ELF-1 (cell line): ENCODE data around the gene SRGN.

ENCODE experiments used
- DNase-seq: peaks from one replicate; pipeline ENCODE4 v3.0.0-alpha.2; 2016; ENCODE audit warnings: low read depth, low spot score

Gene SRGN

DNA sequence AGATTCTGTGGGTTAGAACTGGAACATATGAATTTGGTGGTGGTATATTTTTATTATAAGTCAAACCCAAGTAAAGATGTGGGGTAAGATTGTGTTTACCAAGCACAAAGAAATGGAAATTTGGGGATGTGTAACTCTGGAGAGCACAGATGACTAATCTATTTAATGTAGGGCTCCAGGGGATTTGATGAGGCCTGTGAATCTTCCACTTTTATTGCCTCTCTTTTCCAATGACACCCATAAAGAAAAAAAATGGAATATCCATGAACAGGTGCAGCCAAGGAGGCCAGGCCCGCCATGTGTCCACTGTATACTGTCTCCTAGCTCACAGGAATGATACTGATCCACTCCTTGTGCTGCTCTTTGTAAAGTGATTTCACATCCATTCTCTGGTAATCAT, 2.8 kb downstream of the SRGN start:
- DNase-seq = no peak

DNA sequence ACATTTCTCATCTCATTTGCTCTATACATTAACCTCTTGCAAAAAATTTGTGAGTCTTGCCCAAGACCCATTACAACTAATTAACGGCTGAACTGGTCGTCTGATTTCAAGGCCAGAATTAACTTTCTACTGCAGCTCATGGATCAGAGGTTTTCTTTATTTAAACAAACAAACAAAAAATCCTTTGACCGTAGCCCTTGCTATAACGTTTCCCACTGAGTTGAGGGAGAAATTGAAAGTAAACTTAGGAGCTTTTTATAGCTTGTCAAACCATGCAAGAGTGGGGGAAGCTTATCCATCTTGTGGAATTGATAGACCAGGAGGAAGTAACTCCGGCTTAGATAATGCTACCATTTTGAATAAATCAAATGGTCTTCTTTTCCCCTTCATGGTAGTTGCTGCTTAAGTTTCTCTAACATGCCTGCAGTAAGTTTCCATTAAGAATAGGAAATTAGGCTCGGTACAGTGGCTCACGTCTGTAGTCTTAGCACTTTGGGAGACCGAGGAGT, 3.3 kb downstream of the SRGN start:
- DNase-seq = no peak

DNA sequence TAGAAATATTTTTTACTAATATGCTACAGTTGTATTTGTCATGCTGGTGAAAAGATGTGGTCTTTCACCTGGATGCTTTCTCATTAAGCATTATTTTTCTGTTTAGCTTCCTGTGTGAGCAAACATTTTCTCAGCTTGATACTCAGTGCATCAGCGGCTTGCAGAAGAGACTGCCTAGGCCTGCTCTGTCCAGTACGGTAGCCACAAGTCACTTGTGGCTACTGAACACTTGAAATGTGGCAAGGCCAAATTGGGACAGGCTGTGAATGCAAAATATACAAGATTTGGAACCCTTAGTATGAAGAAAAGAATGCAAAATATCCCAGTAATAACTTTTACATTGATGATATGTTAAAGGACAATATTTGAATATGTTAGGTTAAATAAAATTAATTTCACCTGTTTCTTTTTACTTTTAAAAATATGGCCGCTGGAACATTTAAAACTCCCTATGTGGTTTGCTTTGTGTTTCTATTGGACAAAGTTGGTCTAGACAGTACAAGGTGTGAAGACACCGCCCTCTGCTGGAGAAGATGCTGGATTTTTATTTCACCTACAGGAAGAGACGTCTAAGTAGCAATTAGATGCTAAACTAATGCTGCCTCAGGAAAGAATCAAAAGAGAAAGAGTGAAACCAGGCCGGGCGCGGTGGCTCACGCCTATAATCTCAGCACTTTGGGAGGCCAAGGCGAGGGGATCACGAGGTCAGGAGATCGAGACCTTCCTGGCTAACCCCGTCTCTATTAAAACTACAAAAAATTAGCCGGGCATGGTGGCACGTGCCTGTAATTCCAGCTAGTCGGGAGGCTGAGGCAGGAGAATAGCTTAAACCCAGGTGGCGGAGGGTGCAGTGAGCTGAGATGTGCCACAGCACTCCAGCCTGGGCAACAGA, 5.3 kb downstream of the SRGN start:
- peak; percentile 85 for DNase-seq

DNA sequence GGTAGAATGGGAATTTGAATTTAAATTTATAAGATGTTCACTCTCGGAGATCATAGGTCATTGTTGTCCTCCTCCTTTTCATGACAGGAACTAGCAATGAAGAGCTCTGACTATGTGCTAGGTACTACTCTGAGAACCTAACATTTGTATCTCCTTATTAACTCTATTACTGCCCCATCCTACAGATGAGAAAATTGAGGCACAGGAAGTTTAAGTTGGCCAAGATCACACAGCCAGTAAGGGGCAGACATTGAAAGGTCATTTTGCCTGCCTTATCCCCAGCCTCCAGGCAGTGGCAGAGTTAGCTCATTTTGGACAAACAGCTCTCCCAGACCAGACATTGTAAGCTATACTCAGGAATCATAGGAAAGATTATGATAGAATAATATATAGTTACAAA, 6.0 kb downstream of the SRGN start:
- no peak for DNase-seq

GRCh38 chr10:69096045-69096444, 8.1 kb downstream of the SRGN start:
- no peak for DNase-seq

DNA sequence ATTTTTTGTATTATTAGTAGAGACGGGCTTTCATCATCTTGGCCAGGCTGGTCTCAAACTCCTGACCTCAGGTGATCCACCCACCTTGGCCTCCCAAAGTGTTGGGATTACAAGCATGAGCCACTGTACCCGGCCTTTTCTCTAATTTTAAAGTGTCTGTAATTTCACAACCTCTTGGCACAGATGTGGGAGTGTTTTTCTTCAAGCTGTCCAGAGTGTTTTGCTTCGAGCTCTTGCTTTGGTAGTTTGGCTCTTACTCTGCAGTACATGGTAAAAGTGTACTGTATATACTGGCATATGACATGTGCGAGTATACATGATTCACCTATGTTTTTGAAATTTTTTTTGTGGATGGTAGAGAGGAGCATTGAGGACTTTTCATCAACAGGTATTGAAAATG, 9.8 kb downstream of the SRGN start:
- DNase-seq = no peak

DNA sequence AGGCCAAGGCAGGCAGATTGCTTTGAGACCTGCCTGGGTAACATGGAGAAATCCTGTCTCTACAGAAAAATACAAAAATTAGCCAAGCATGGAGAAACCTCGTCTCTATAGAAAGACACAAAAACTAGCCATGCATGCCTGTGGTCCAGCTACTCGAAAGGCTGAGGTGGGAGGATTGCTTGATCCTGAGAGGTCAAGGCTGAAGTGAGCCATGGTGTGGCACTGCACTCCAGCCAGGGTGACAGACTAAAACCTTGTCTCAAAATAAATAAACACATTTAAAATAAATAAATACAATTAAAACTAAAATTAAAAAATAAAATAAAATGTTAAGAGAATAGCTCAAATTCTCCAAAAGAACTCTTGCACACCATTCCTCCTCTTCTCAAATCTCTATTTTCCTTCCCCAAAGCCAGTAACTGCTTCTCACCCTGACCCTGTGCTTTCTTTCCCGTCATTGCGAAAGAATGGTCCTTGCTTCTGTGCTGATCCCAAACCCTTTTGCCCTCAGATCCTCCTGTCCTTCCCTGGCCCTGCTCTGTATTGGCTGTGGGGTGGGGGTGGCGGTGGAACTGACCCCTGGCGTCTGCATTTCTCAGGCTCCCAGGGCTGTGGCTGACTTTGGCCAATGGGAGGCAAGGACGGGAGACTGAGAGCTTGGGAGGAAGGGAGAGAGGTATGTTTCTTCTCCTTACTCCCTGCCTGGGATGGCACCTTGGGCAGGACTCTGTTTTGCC, 12.4 kb downstream of the SRGN start:
- peak; percentile 22 for DNase-seq

GRCh38 chr10:69101451-69102095, 13.7 kb downstream of the SRGN start:
- DNase-seq = no peak

GRCh38 chr10:69102440-69102839, 14.5 kb downstream of the SRGN start:
- no peak for DNase-seq

- DNase-seq = no peak
These were observed 15.9 kb downstream of the SRGN start for GRCh38 chr10:69103784-69104183.

DNA sequence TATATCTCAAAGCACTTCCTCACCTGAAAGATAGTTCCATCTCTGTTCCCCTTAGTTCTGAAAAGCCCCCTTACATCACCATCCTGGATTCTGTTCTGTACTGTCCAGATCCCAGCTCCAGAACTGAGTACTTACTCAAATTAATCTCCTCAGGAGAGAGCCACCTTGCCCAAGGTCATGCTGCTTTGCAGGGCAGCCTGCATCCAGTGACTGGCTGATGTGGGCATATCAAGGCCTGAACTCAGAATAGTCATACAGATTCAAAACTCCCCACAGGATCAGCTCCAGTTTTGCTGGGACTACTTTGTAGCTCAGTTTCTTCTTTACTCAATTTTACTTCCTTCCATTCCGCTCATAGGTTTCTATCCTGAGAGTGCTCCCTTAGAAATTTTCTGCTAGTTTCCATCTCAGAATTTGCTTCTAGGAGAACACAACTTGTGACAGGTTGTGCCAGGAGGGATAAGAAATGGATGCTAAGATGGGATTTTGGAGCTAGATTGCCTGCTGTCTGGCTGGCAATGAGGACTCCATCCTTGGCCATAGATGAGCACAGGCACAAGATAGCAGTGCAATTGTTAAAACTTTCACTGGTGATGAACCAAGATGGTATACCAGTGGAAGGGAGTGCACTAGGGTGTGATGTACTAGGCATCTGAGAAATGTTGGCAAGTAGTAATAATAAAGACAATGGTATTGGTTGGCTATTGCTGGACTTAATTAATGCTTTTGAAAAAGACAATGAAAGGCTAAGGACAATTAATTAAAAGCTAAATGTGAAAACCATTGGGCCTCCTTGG, 17.3 kb downstream of the SRGN start:
- DNase-seq = no peak

DNA sequence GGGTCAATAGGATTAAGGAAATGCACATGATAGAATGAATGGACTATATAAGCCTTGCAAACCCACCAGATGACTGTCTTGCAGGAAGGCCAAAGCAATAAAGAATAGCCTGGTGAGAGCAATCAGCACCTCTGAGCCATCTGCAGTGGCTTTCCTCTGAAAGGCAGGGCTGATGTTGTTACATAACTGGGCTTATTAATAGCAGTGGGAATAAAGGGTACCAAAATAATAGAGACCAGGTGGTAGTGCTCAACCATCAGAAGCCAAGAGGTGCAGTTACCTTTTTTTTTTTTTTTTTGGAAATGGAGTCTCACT, 19.2 kb downstream of the SRGN start:
- no peak for DNase-seq

GRCh38 chr10:69107699-69108098, 19.8 kb downstream of the SRGN start:
- no peak for DNase-seq

DNA sequence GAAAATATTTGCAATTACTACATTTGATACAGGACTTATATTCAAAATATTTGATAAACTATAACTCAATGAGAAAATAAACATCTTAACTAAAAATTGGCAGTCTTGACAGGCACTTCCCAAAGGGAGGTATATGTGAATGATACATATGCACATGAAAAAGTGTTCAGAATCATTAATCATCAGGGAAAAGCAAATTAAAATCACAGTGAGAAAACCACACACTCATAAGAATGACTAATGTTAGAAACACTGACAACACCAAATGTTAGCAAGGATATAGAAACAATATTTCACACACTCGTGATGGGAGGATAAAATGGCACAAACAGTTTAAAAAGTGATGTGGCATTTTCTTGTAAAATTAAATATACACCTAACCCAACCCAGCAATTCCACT, 32.0 kb downstream of the SRGN start:
- DNase-seq = no peak

- no peak for DNase-seq
These were observed 35.4 kb downstream of the SRGN start for GRCh38 chr10:69123306-69123746.

DNA sequence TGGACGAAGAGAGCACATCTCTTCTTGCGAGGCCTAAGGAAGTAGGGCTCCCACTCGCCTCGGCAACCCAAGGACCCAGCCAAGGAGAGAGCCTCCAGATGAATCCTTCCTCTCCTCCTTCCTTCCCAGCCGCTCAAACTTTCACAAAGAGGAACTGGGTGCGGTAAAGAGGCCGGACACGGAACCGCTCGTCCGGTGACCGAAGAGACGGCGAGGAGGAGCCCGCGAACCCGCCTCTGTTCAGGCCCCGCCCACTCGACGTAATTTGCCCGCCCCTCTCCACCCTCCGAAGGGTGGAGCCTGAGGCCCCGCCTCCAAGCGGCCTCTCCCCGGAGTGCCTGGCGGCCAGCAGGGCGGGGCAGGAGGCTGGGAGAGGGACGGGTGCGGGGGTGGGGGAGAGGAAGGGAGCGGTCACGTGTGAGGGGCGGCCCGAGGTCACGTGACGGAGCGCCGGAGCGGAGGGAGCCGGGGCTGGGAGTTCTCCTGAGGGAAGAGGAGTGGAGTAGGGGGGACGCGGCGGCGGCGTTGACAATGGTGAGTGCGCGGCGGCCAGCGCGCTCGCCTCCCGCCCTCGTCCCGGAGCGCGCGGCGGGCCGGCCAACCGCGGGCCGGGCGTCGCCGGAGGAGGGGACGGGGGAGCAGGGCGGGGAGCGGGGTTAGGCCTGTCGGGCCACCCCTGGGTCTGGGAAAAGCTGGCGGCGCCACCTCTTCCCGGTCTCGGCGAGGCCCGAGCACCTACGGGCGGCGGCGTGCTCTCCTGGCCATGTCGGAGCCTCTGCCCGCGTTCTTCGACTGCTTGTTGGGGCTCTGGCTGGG, 36.1 kb downstream of the SRGN start, which contains the start of gene VPS26A:
Gene VPS26A (plus strand): TSS at position 432 of the 816 bp plus-strand sequence. CDS start 100 bp downstream, at position 532.
- DNase-seq = peak; percentile 98

DNA sequence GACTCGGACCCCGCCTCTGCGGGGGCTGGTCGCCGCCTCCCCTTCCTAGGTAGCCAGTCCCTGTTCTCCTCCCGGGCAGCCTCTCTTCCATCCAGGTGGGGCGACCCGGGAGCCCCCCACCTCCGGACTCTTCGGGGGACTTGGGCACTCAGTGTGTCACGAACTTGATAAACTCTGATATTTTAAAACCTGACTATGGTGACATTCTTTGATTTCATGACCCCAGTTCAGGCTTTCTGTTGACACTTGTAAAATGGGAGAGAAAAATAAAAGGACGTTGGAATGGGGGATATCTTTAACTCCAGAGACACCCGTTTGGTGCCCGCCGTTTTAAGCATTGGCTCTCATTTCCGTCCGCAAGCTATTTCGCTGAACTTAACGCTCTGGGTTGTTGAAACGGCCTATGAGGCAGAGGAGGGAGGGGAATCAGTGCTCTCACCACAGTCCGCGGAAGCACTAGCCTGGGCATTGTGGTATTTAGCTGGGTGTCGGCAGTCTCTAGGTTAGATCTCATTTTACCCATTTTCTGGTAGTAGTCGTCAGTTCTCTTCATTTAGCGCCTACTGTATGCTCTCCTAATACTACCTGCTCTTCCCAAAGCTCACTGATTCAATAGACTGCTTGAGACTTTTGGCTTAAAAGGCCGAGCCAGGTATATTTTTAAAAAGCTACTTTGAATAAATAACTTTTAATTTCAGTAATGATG, 36.8 kb downstream of the SRGN start:
- DNase-seq = peak; percentile 66

GRCh38 chr10:69125554-69125953, 37.7 kb downstream of the SRGN start:
- no peak for DNase-seq

DNA sequence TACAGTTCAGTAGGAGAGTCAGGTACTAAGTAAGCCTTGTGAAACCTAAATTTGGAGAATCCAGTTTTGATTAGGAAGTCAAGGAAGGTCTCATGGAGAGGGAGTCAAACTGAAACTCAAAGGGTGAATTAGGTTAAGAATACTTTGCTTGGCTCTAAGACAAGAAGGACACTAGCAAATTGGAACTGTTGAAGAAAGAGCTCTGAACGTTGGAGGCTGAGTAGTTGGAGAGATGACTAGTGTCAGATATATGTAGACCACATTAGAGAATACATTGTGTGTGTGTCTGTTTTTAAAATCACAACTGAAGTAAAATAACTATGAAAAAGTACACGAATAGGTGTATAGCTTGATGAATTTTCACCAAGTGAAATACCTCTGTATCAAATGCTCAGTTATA, 42.3 kb downstream of the SRGN start:
- no peak for DNase-seq

GRCh38 chr10:69139961-69140360, 52.1 kb downstream of the SRGN start:
- no peak for DNase-seq
